HG02840 (cell line): ENCODE measurements around the gene FOXE3.
A peak's percentile ranks its signal among the peaks of the same experiment; 100 is the strongest.

Experiments used
- ATAC-seq: cut with Tn5 transposase; IDR thresholded peaks from one replicate; pipeline ENCODE4 v1.9.1; 2021; ENCODE audit warnings: mild to moderate bottlenecking, moderate library complexity, moderate number of reproducible peaks; ENCODE audit not compliant: unreplicated experiment, low FRiP score

Gene FOXE3

GRCh38 chr1:47433477-47434050, 17.5 kb downstream of the FOXE3 start:
- ATAC-seq = no peak

- no peak for ATAC-seq
Observed at GRCh38 chr1:47434051-47434842, 18.2 kb downstream of the FOXE3 start.

- no peak for ATAC-seq
Observed at GRCh38 chr1:47435506-47436303, 19.6 kb downstream of the FOXE3 start.

- ATAC-seq = peak; percentile 32
Observed at GRCh38 chr1:47436304-47436978, 20.4 kb downstream of the FOXE3 start.

- ATAC-seq = peak; percentile 15
Observed at GRCh38 chr1:47436979-47437446, 20.9 kb downstream of the FOXE3 start.

GRCh38 chr1:47437447-47438164, 21.5 kb downstream of the FOXE3 start, which contains the start of gene FOXD2:
Gene FOXD2, plus strand, starts transcription at chr1:47438044. Its CDS starts 92 bp downstream, at chr1:47438136.
- peak; percentile 80 for ATAC-seq

- ATAC-seq = peak; percentile 1
Observed at GRCh38 chr1:47438165-47439016, 22.3 kb downstream of the FOXE3 start.

GRCh38 chr1:47439017-47439818, 23.1 kb downstream of the FOXE3 start:
- no peak for ATAC-seq

- ATAC-seq = no peak
Observed at GRCh38 chr1:47439819-47440598, 23.9 kb downstream of the FOXE3 start.

GRCh38 chr1:47440599-47441081, 24.6 kb downstream of the FOXE3 start:
- ATAC-seq = no peak

GRCh38 chr1:47441450-47442106, 25.5 kb downstream of the FOXE3 start:
- ATAC-seq = no peak

- no peak for ATAC-seq
Observed at GRCh38 chr1:47442202-47442601, 26.1 kb downstream of the FOXE3 start.

GRCh38 chr1:47442842-47443529, 26.9 kb downstream of the FOXE3 start:
- no peak for ATAC-seq

- no peak for ATAC-seq
Observed at GRCh38 chr1:47443530-47444296, 27.6 kb downstream of the FOXE3 start.

GRCh38 chr1:47444297-47444561, 28.1 kb downstream of the FOXE3 start:
- no peak for ATAC-seq
